Liver (tissue), 9 donors: Measurements from ENCODE around the gene GPR42. TPM values are rescaled to one million over a fixed set of nuclear protein-coding genes. Genes with fewer than 3 reads are reported as not detected.

ENCODE experiments used
- DNase-seq: peaks from one replicate; pipeline ENCODE4 v3.0.0-alpha.2; 2017; ENCODE audit warnings: low spot score
- H3K27ac ChIP-seq, 2 donors: one replicate each; pipeline ENCODE4 v1.7.0; 2013; ENCODE audit warnings: inconsistent platforms in 2 of 2, low read length in 2 of 2, control low read depth in 1 of 2, low read depth in 1 of 2, mild to moderate bottlenecking in 1 of 2
- H3K27me3 ChIP-seq, 4 donors: one replicate each; pipeline versions ENCODE4 v1.6.1 to v1.7.0; 2013; ENCODE audit warnings: low read length in 3 of 4, inconsistent platforms in 1 of 4, mild to moderate bottlenecking in 1 of 4, moderate library complexity in 1 of 4; ENCODE audit not compliant: control insufficient read depth in 4 of 4, insufficient read depth in 4 of 4
- H3K36me3 ChIP-seq, 4 donors: one replicate each; pipeline versions ENCODE4 v1.6.1 to v1.7.0; 2013; ENCODE audit warnings: low read length in 3 of 4, mild to moderate bottlenecking in 3 of 4, low read depth in 1 of 4, moderate library complexity in 1 of 4; ENCODE audit not compliant: control insufficient read depth in 4 of 4, insufficient read depth in 3 of 4
- H3K4me1 ChIP-seq, 4 donors: one replicate each; pipeline versions ENCODE4 v1.6.1 to v1.7.0; 2013; ENCODE audit warnings: low read length in 3 of 4, mild to moderate bottlenecking in 3 of 4, moderate library complexity in 1 of 4; ENCODE audit not compliant: control insufficient read depth in 4 of 4, insufficient read depth in 4 of 4
- H3K4me3 ChIP-seq, 3 donors: one replicate each; pipeline versions ENCODE4 v1.6.1 to v1.7.0; 2013; ENCODE audit warnings: low read length in 3 of 3, control low read depth in 1 of 3, low read depth in 1 of 3, mild to moderate bottlenecking in 1 of 3
- H3K9ac ChIP-seq, 2 donors: one replicate each; pipeline ENCODE4 v1.7.0; 2013; ENCODE audit warnings: low read length in 2 of 2, mild to moderate bottlenecking in 2 of 2, moderate library complexity in 2 of 2, control low read depth in 1 of 2, low read depth in 1 of 2
- H3K9me3 ChIP-seq, 4 donors: one replicate each; pipeline versions ENCODE4 v1.6.1 to v1.7.0; 2013; ENCODE audit warnings: low read length in 3 of 4; ENCODE audit not compliant: control insufficient read depth in 4 of 4
- ATF3 ChIP-seq: IDR thresholded peaks from 2 replicates; pipeline ENCODE4 v1.6.1; 2016; ENCODE audit warnings: antibody characterized with exemption
- CTCF ChIP-seq: fragments of 150-350 bp; IDR thresholded peaks from 2 replicates; pipeline ENCODE4 v1.5.1; 2017; ENCODE audit warnings: improper control_type of control experiment, low read depth, low read length; ENCODE audit not compliant: missing input control
- EGR1 ChIP-seq, 2 donors: IDR thresholded peaks; 2 replicates each; pipeline ENCODE4 v1.6.1; 2016 to 2018; ENCODE audit warnings: antibody characterized with exemption in 2 of 2, low read depth in 2 of 2
- FOXA1 ChIP-seq: IDR thresholded peaks from 2 replicates; pipeline ENCODE4 v1.6.1; 2016; ENCODE audit warnings: antibody characterized with exemption
- FOXA2 ChIP-seq: IDR thresholded peaks from 2 replicates; pipeline ENCODE4 v1.6.1; 2016; ENCODE audit warnings: antibody characterized with exemption
- GABPA ChIP-seq, 2 donors: IDR thresholded peaks in 1 of 2; conservative IDR thresholded peaks in 1 of 2; 2 replicates each; pipeline ENCODE4 v1.6.1; 2016; ENCODE audit warnings: antibody characterized with exemption in 2 of 2, mild to moderate bottlenecking in 1 of 2, moderate library complexity in 1 of 2
- HNF4A ChIP-seq, 2 donors: conservative IDR thresholded peaks; 2 replicates each; pipeline ENCODE4 v1.6.1; 2016; ENCODE audit warnings: antibody characterized with exemption in 2 of 2, mild to moderate bottlenecking in 2 of 2
- HNF4G ChIP-seq: IDR thresholded peaks from 2 replicates; pipeline ENCODE4 v1.6.1; 2016; ENCODE audit warnings: antibody characterized with exemption
- JUND ChIP-seq, 2 donors: IDR thresholded peaks; 2 replicates each; pipeline ENCODE4 v1.6.1; 2016; ENCODE audit warnings: antibody characterized with exemption in 2 of 2
- MAX ChIP-seq: IDR thresholded peaks from 2 replicates; pipeline ENCODE4 v1.6.1; 2016; ENCODE audit warnings: antibody characterized with exemption
- NR2F2 ChIP-seq: IDR thresholded peaks from 2 replicates; pipeline ENCODE4 v1.6.1; 2016; ENCODE audit warnings: antibody characterized with exemption
- RAD21 ChIP-seq, 2 donors: IDR thresholded peaks; 2 replicates each; pipeline ENCODE4 v1.6.1; 2016; ENCODE audit warnings: antibody characterized with exemption in 2 of 2, mild to moderate bottlenecking in 2 of 2
- REST ChIP-seq: IDR thresholded peaks from 2 replicates; pipeline ENCODE4 v1.6.1; 2016; ENCODE audit warnings: antibody characterized with exemption, mild to moderate bottlenecking
- RXRA ChIP-seq, 2 donors: IDR thresholded peaks; 2 replicates each; pipeline ENCODE4 v1.6.1; 2017 to 2018; ENCODE audit warnings: antibody characterized with exemption in 2 of 2, mild to moderate bottlenecking in 1 of 2
- SP1 ChIP-seq: IDR thresholded peaks from 2 replicates; pipeline ENCODE4 v1.6.1; 2018; ENCODE audit warnings: antibody characterized with exemption, mild to moderate bottlenecking
- TAF1 ChIP-seq: conservative IDR thresholded peaks from 2 replicates; pipeline ENCODE4 v1.6.1; 2016; ENCODE audit warnings: antibody characterized with exemption, mild to moderate bottlenecking
- YY1 ChIP-seq: IDR thresholded peaks from 2 replicates; pipeline ENCODE4 v1.6.1; 2016; ENCODE audit warnings: antibody characterized with exemption, mild to moderate bottlenecking
- ZBTB33 ChIP-seq: IDR thresholded peaks from 2 replicates; pipeline ENCODE4 v1.6.1; 2016; ENCODE audit warnings: antibody characterized with exemption
- WGBS: extraction: QIAGEN DNeasy Blood & Tissue Kit; methylation state at CpG from one replicate; pipeline ENCODE4 v1.1.7; 2013; 5-methylcytosine and 5-hydroxymethylcytosine counted together
- polyA plus RNA-seq, 2 donors: library from polyadenylated mRNA; stranded (reverse) in 1 of 2; unstranded in 1 of 2; fragments of 200-250 nt in 1 of 2; fragments of >200 nt in 1 of 2; fragmentation: Nextera tagmentation in 1 of 2; extraction: Ambion mirVana in 1 of 2; gene quantifications; one replicate each; pipeline versions ENCODE4 v1.2.1 to v1.2.3, GENCODE V29; 2013 to 2015
- total RNA-seq, 2 donors: library from RNA; depleted of rRNA; stranded (reverse); fragments of >200 nt; gene quantifications; one replicate each; pipeline ENCODE4 v1.2.3, GENCODE V29; 2014
- donor health status: healthy.
- donor health status: healthy.
- donor health status: healthy.
- donor health status: healthy.
- donor health status: healthy.

The GPR42 gene
- total and polyA plus RNA-seq, 4 donors = not detected

- no peak for TF ChIP-seq ATF3
- TF ChIP-seq RXRA (IDR thresholded peaks at IDR 0.05) = no peak
These were observed 19.3 kb upstream of the GPR42 start (continued) for GRCh38 chr19:35351411-35352176.

- no peak overlapping the region for H3K4me3 ChIP-seq
- no peak for TF ChIP-seq SP1
- no peak for TF ChIP-seq ATF3
- no peak for TF ChIP-seq RXRA (IDR thresholded peaks at IDR 0.05)
- TF ChIP-seq RAD21 (IDR thresholded peaks at IDR 0.05) = no peak
- no peak for TF ChIP-seq FOXA2
These were observed 18.8 kb upstream of the GPR42 start for GRCh38 chr19:35352177-35352447.

GRCh38 chr19:35352448-35353304 lies 18.2 kb upstream of the GPR42 start:
- Histone ChIP-seq H3K27me3 (peaks cover 0 to 3% (median 0%) of the 10 kb centered on the region in 4 donors), H3K9me3 (no peaks in the 10 kb centered on the region), H3K9ac (no peak overlapping the region), H3K36me3 (no peaks in the 10 kb centered on the region), H3K4me3 (no peak overlapping the region), H3K4me1 (peaks cover 3 to 10% (median 4%) of the 10 kb centered on the region in 4 donors), H3K27ac (no peak overlapping the region)
- peak; percentile 64 for DNase-seq
- no peak for TF ChIP-seq JUND (IDR thresholded peaks at IDR 0.05)
- peak; percentile 30 to 43 for TF ChIP-seq RXRA (IDR thresholded peaks at IDR 0.05)
- no peak for TF ChIP-seq HNF4G
- TF ChIP-seq ZBTB33 = no peak
- TF ChIP-seq EGR1 (IDR thresholded peaks at IDR 0.05; ENCODE audit: low read depth in 2 of 2) = peak in 1 of 2 donors; percentile 14
- peak; percentile 99 for TF ChIP-seq RAD21 (IDR thresholded peaks at IDR 0.05)
- TF ChIP-seq FOXA1 = no peak
- TF ChIP-seq NR2F2 = no peak
- no peak for TF ChIP-seq FOXA2
- TF ChIP-seq MAX = no peak
- TF ChIP-seq ATF3 = no peak
- TF ChIP-seq CTCF = peak; percentile 95
- no peak for TF ChIP-seq REST
- TF ChIP-seq SP1 = no peak
- TF ChIP-seq TAF1 = no peak
- TF ChIP-seq HNF4A (conservative IDR thresholded peaks at IDR 0.05) = no peak
- no peak for TF ChIP-seq GABPA (IDR thresholded peaks at IDR 0.05 in 1 of 2, conservative IDR thresholded peaks at IDR 0.05 in 1 of 2)
- TF ChIP-seq YY1 = no peak
- 37% methylated on average over 32 of the region's 32 CpGs for WGBS

More at GRCh38 chr19:35352177-35352447, 18.8 kb upstream of the GPR42 start:
- Histone ChIP-seq H3K27ac (no peak overlapping the region), H3K36me3 (no peaks in the 10 kb centered on the region), H3K4me1 (peaks cover 3 to 10% (median 4%) of the 10 kb centered on the region in 4 donors), H3K9me3 (no peaks in the 10 kb centered on the region), H3K9ac (no peak overlapping the region), H3K27me3 (peaks cover 0 to 3% (median 0%) of the 10 kb centered on the region in 4 donors)
- no peak for DNase-seq
- WGBS = 88% methylated on average over 18 of the region's 18 CpGs
